Measurements from ENCODE around the gene SPATA12. TPM values are rescaled to one million over a fixed set of nuclear protein-coding genes. Genes with fewer than 3 reads are reported as not detected.
A peak's percentile ranks its signal among the peaks of the same experiment; 100 is the strongest.

SPATA12 gene, protein sequence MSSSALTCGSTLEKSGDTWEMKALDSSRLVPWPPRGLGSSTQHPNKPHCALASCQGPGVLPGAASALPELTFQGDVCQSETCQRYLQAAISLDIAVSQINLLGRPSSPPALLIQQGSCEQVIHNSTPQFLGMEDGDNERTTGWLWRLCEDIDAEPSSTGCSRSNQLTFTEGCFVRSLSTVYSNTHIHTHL
- 0.38 TPM for total RNA-seq
- long read RNA-seq, partial matches to known transcripts: 0 of 1 reads
- long read RNA-seq, other reads (novel, unspliced or antisense): 1 of 1 reads

DNA sequence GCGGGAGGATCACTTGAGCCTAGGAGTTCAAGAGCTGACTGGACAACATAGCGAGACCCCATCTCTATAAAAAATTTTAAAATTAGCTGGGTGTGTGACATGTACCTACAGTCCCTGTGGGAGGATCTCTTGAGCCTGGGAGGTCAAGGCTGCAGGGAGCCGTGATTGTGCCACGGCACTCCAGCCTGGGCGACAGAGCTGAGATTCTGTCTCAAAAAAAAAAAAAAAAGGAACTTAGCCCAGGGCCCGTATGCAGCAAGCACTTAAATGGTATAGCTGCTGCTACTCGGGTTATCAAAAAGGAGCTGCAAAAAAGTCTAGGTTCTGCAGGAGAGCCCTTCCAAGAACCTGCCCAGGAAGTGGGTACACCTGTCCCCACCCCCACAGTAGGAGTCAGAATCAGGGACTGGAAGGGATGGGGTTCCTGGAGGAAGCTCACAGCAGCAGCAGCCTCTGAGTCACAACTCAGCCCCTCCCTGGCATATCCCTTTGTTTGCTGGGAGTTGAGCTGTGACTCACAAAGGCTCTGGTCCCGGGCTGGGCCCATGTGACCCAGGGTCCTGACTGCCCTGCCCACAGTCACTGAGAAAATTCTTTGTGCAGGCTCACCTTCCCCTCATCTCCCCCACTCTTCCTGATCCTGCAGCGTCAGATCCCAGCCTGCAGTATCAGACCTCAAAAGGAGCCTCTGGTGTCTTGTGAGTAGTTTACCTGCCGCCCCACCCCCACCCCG lies at the start of gene SPATA12:
Gene SPATA12, plus strand, starts transcription at position 576 of the 733 bp plus-strand sequence. CDS start 13,031 bp downstream, outside the sequence.
- peak within 1 kb of the TSS; percentile 7 for H3K27ac ChIP-seq
- no peaks in the 10 kb centered on the region for H3K36me3 ChIP-seq
- intact Hi-C loops (cut with DNase I): no loop called here
- peaks cover 11% of the 10 kb centered on the region for H3K4me1 ChIP-seq
- ATAC-seq (peak; percentile 92), DNase-seq (peak; percentile 74)
- no peaks in the 10 kb centered on the region for H3K27me3 ChIP-seq
- no peak for TF ChIP-seq CTCF (IDR thresholded peaks at IDR 0.05)
- no peak within 1 kb of the TSS for H3K4me3 ChIP-seq
- H3K9me3 ChIP-seq: no peaks in the 10 kb centered on the region

GRCh38 chr3:57011022-57011421 lies 49.4 kb upstream of the SPATA12 start:
- TF ChIP-seq CTCF (IDR thresholded peaks at IDR 0.05): no peak
- ATAC-seq: no peak
- no peaks in the 10 kb centered on the region for H3K9me3 ChIP-seq
- no peak overlapping the region for H3K4me3 ChIP-seq
- no peak overlapping the region for H3K27ac ChIP-seq
- peaks cover 16% of the 10 kb centered on the region for H3K4me1 ChIP-seq
- H3K27me3 ChIP-seq: no peaks in the 10 kb centered on the region
- intact Hi-C loops (cut with DNase I): no loop called here
- H3K36me3 ChIP-seq: no peaks in the 10 kb centered on the region
- DNase-seq: no peak

GRCh38 chr3:57012847-57013246 lies 47.6 kb upstream of the SPATA12 start:
- Histone ChIP-seq H3K27me3 (no peaks in the 10 kb centered on the region), H3K9me3 (no peaks in the 10 kb centered on the region), H3K36me3 (no peaks in the 10 kb centered on the region), H3K4me1 (peaks cover 10% of the 10 kb centered on the region), H3K27ac (no peak overlapping the region), H3K4me3 (no peak overlapping the region)
- DNase-seq: no peak
- intact Hi-C loops (cut with DNase I): no loop called here
- no peak for ATAC-seq
- no peak for TF ChIP-seq CTCF (IDR thresholded peaks at IDR 0.05)

- no peak for TF ChIP-seq CTCF (IDR thresholded peaks at IDR 0.05)
- Histone ChIP-seq H3K36me3 (no peaks in the 10 kb centered on the region), H3K4me1 (peaks cover 6% of the 10 kb centered on the region), H3K27ac (no peak overlapping the region), H3K4me3 (no peak overlapping the region), H3K9me3 (no peaks in the 10 kb centered on the region), H3K27me3 (no peaks in the 10 kb centered on the region)
- ATAC-seq (no peak), DNase-seq (no peak)
- intact Hi-C loops (cut with DNase I): no loop called here
Observed at GRCh38 chr3:57015350-57015729, 45.1 kb upstream of the SPATA12 start.

DNA sequence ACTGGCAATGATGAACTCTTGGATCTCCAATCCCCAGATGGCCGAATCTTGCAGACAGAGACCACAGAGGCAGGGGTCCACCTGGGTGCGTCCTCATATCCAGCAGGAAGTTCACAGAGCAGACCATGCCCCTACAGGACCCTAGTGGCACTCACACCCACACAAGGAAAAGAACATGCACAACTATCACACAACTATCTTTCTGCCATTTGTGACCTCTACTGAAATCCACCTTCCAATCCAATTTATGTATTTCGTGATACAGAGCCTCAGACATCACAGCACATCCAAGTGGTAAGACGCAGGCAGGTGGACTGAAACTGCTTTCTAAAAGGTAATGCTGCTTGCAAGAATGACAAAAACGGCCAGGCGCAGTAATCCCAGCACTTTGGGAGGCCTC lies 44.6 kb upstream of the SPATA12 start:
- H3K4me1 ChIP-seq: peaks cover 6% of the 10 kb centered on the region
- intact Hi-C loops (cut with DNase I): no loop called here
- TF ChIP-seq CTCF (IDR thresholded peaks at IDR 0.05): no peak
- H3K9me3 ChIP-seq: no peaks in the 10 kb centered on the region
- H3K27ac ChIP-seq: no peak overlapping the region
- no peak overlapping the region for H3K4me3 ChIP-seq
- no peak for DNase-seq
- H3K27me3 ChIP-seq: no peaks in the 10 kb centered on the region
- no peaks in the 10 kb centered on the region for H3K36me3 ChIP-seq
- no peak for ATAC-seq
